Ovary (tissue), 3 donors: ENCODE results near the gene CALM1.

Experiments
- EP300 ChIP-seq: sonication (generic); formaldehyde crosslinking; IDR thresholded peaks from one replicate; pipeline ENCODE4 v1.6.1; 2017; ENCODE audit warnings: antibody characterized with exemption
- POLR2A ChIP-seq: fragments of 450-650 bp; IDR thresholded peaks from one replicate; pipeline ENCODE4 v1.6.1; 2017; ENCODE audit warnings: antibody characterized with exemption, mild to moderate bottlenecking, moderate library complexity
- TF ChIP-seq, protein P1 (sequence below), 3 donors: fragments of 450-650 bp in 2 of 3; fragments of 200-600 bp in 1 of 3; IDR thresholded peaks; one replicate each; pipeline versions ENCODE4 v1.5.1 to v1.8.0; 2016 to 2022; ENCODE audit warnings: antibody characterized with exemption in 3 of 3, mild to moderate bottlenecking in 1 of 3
- donor health status: DM: no; HTN: no; CAD: no.

GRCh38 chr14:90398315-90398839 lies 1.5 kb downstream of the CALM1 start:
- TF ChIP-seq, protein P1, sequence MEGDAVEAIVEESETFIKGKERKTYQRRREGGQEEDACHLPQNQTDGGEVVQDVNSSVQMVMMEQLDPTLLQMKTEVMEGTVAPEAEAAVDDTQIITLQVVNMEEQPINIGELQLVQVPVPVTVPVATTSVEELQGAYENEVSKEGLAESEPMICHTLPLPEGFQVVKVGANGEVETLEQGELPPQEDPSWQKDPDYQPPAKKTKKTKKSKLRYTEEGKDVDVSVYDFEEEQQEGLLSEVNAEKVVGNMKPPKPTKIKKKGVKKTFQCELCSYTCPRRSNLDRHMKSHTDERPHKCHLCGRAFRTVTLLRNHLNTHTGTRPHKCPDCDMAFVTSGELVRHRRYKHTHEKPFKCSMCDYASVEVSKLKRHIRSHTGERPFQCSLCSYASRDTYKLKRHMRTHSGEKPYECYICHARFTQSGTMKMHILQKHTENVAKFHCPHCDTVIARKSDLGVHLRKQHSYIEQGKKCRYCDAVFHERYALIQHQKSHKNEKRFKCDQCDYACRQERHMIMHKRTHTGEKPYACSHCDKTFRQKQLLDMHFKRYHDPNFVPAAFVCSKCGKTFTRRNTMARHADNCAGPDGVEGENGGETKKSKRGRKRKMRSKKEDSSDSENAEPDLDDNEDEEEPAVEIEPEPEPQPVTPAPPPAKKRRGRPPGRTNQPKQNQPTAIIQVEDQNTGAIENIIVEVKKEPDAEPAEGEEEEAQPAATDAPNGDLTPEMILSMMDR (IDR thresholded peaks at IDR 0.05) = no peak
- TF ChIP-seq POLR2A (no peak), EP300 (no peak)
